Testis (tissue), 3 donors: ENCODE measurements around the gene RGS12. TPM values are rescaled to one million over a fixed set of nuclear protein-coding genes. Genes with fewer than 3 reads are reported as not detected.
A peak's percentile ranks its signal among the peaks of the same experiment; 100 is the strongest.

Experiments used
- DNase-seq: peaks from one replicate; pipeline ENCODE4 v3.0.0-alpha.2; 2019
- H3K27ac ChIP-seq, 2 donors: fragments of 200-600 bp; sonication (generic); one replicate each; pipeline ENCODE4 v1.5.1; 2019
- H3K27me3 ChIP-seq: fragments of 200-600 bp; sonication (generic); one replicate; pipeline ENCODE4 v1.5.1; 2019
- H3K36me3 ChIP-seq: fragments of 200-600 bp; sonication (generic); one replicate; pipeline ENCODE4 v1.5.1; 2017; ENCODE audit warnings: low read depth; ENCODE audit errors: missing control alignments
- H3K4me1 ChIP-seq: fragments of 200-600 bp; sonication (generic); one replicate; pipeline ENCODE4 v1.5.1; 2019
- H3K4me3 ChIP-seq, 2 donors: fragments of 200-600 bp; sonication (generic); one replicate each; pipeline ENCODE4 v1.5.1; 2017 to 2019
- H3K9me3 ChIP-seq: fragments of 200-600 bp; sonication (generic); one replicate; pipeline ENCODE4 v1.5.1; 2017
- CTCF ChIP-seq, 3 experiments: fragments of 450-650 bp in 2 of 3; fragments of 200-600 bp in 1 of 3; sonication (generic) in 1 of 3; IDR thresholded peaks; one replicate each; pipeline ENCODE4 v1.5.1; 2016 to 2019; ENCODE audit warnings: antibody characterized with exemption in 3 of 3, mild to moderate bottlenecking in 2 of 3, moderate library complexity in 1 of 3
- POLR2A ChIP-seq: fragments of 450-650 bp; IDR thresholded peaks from one replicate; pipeline ENCODE4 v1.6.1; 2017; ENCODE audit warnings: antibody characterized with exemption, mild to moderate bottlenecking, moderate library complexity
- WGBS, 2 donors: methylation state at CpG; one replicate each; pipeline ENCODE4 v1.1.5; 2018; 5-methylcytosine and 5-hydroxymethylcytosine counted together
- intact Hi-C: fragments of 100-400 bp; cut with DNase I; formaldehyde crosslinking; loops from one replicate; pipeline ENCODE4 v1.15.1; 2023; ENCODE audit warnings: low total_unique reads
- polyA plus RNA-seq: library from polyadenylated mRNA; stranded (reverse); fragments of 350-450 nt; fragmentation: Illumina TruSeq; extraction: RNeasy Lipid Tissue Mini Kit (QIAGEN cat#74804); gene quantifications from one replicate; pipeline ENCODE4 v1.2.3, GENCODE V29; 2014; ENCODE audit warnings: low read depth, low replicate concordance; ENCODE audit not compliant: insufficient read depth
- total RNA-seq, 2 donors: library from RNA; depleted of rRNA; stranded (reverse); fragments of >200 nt; gene quantifications; one replicate each; pipeline ENCODE4 v1.2.3, GENCODE V29; 2016

RGS12 gene
- total and polyA plus RNA-seq, 3 donors from 2014 or later: 25.0 to 68.2 (median 39.0) TPM

- Histone ChIP-seq H3K36me3 (no peaks in the 10 kb centered on the region), H3K9me3 (no peaks in the 10 kb centered on the region), H3K4me3 (no peak overlapping the region), H3K27ac (no peak overlapping the region), H3K4me1 (peaks cover 17% of the 10 kb centered on the region), H3K27me3 (no peaks in the 10 kb centered on the region)
- WGBS, 2 donors: 74 to 75% methylated on average over 15 of the region's 15 CpGs
- intact Hi-C loops: no loop called here
- no peak for DNase-seq
- no peak for TF ChIP-seq CTCF (IDR thresholded peaks at IDR 0.05)
- no peak for TF ChIP-seq POLR2A
Observed at GRCh38 chr4:3303923-3304710, 11.3 kb downstream of the RGS12 start.

GRCh38 chr4:3304831-3305609 lies 12.2 kb downstream of the RGS12 start:
- Histone ChIP-seq H3K4me1 (peaks cover 15% of the 10 kb centered on the region), H3K27ac (no peak overlapping the region), H3K9me3 (no peaks in the 10 kb centered on the region), H3K36me3 (no peaks in the 10 kb centered on the region), H3K4me3 (no peak overlapping the region), H3K27me3 (no peaks in the 10 kb centered on the region)
- TF ChIP-seq POLR2A (no peak), CTCF (IDR thresholded peaks at IDR 0.05) (no peak)
- intact Hi-C loops: no loop called here
- WGBS, 2 donors: 60% methylated on average over 21 to 25 of the region's 25 CpGs
- DNase-seq: peak; percentile 64

- TF ChIP-seq POLR2A (no peak), CTCF (IDR thresholded peaks at IDR 0.05) (no peak)
- Histone ChIP-seq H3K4me1 (peaks cover 15% of the 10 kb centered on the region), H3K4me3 (no peak overlapping the region), H3K9me3 (no peaks in the 10 kb centered on the region), H3K27ac (no peak overlapping the region), H3K36me3 (no peaks in the 10 kb centered on the region), H3K27me3 (no peaks in the 10 kb centered on the region)
- DNase-seq: no peak
- intact Hi-C loops: no loop called here
- 85% methylated on average over 8 to 9 of the region's 9 CpGs for WGBS, 2 donors
Observed at GRCh38 chr4:3305610-3306371, 13.0 kb downstream of the RGS12 start.

- Histone ChIP-seq H3K27ac (no peak overlapping the region), H3K27me3 (no peaks in the 10 kb centered on the region), H3K4me3 (no peak overlapping the region), H3K36me3 (no peaks in the 10 kb centered on the region), H3K4me1 (peaks cover 13% of the 10 kb centered on the region), H3K9me3 (no peaks in the 10 kb centered on the region)
- no peak for DNase-seq
- intact Hi-C loops: no loop called here
- WGBS, 2 donors: 87 to 90% methylated on average over 8 of the region's 8 CpGs
- TF ChIP-seq CTCF (IDR thresholded peaks at IDR 0.05) (no peak), POLR2A (no peak)
Observed at GRCh38 chr4:3306450-3306849, 13.6 kb downstream of the RGS12 start.
